Measurements from ENCODE around the gene GRIN3B. TPM values are rescaled to one million over a fixed set of nuclear protein-coding genes. Genes with fewer than 3 reads are reported as not detected.

Gene GRIN3B
- total and polyA plus RNA-seq, 9 of the 15 experiments (the other 6 are each of a cell fraction or from before 2014, with no cell fraction given): 0.06 to 0.95 (median 0.19) TPM; not detected in 6

DNA sequence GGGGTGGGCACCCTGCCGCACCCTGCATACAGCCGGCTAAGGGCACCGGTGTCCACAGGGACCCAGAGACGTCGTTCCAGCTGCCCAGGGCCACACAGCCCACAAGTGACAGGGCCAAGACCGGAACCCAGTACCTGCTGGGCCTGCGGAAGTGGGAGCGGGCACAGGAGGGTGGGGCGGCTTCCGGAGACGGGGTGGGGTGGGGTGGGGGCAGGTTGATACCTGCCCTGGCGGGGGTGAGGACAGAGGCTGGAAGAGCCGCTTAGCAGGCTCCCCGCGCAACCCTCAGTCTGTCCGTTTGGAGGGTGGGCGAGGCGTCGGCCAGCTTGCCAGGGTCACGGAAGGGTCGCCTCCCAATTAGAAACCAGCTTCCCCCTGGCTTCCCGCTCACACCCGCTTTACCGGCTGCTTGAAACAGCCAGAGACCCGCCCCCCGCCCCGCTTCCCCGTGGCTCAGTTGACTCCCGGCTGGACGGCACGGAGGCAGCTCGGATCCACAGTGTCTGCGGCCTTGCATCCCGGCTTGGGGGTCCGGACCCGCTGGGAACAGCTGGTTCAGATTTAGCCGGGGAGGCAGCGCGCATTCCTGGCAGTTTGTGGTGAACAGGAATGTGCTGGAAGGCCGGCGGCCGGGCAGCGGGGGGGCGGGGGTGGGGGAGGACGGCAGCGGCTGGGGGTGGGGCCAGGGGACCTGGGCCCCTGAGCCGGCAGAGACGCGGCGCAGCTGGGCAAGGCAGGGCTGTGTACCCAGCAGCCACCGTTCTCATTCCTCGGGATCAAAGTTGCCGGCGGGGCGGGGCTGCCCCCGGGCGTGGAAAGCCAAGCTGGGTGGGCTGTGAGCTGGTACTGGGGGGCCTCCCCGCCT is 28.1 kb downstream of the GRIN3B start (continued):
- TF ChIP-seq PATZ1 (CRISPR knock-in tag; IDR thresholded peaks at IDR 0.05; ENCODE audit: borderline replicate concordance): no peak
- TF ChIP-seq ETV1 (tag; conservative IDR thresholded peaks at IDR 0.05; ENCODE audit: low read depth): peak; percentile 50; the same call in 1 of the 2 replicates
- TF ChIP-seq CXXC5 (CRISPR knock-in tag; IDR thresholded peaks at IDR 0.05): 0 out of 2 replicates have a peak, but pooled peaks have one; percentile 34
- TF ChIP-seq SPI1 (IDR thresholded peaks at IDR 0.05; ENCODE audit: borderline replicate concordance, low read depth, low read length): peak; percentile 49; the same call in 1 of the 2 replicates
- no peak for TF ChIP-seq MTA1 (IDR thresholded peaks at IDR 0.05; ENCODE audit: borderline replicate concordance)
- TF ChIP-seq MTA3 (IDR thresholded peaks at IDR 0.05; ENCODE audit: borderline replicate concordance): 0 out of 2 replicates have a peak, but pooled peaks have one; percentile 46
- TF ChIP-seq KDM4B (IDR thresholded peaks at IDR 0.05; ENCODE audit: borderline replicate concordance in 2 of 2, low read depth in 1 of 2): peak in 1 of 2 experiments; percentile 91; a peak in 2 of 4 replicates
- TF ChIP-seq WHSC1 (IDR thresholded peaks at IDR 0.05; ENCODE audit: low read length): no peak
- peak; percentile 46; the same call in 1 of the 2 replicates for TF ChIP-seq POLR2AphosphoS5 (IDR thresholded peaks at IDR 0.05; ENCODE audit: control insufficient read depth, insufficient read depth, low read depth, low read length)
- TF ChIP-seq SMARCB1 (IDR thresholded peaks at IDR 0.05; ENCODE audit: insufficient read length, low read depth): no peak
- TF ChIP-seq POU5F1 (IDR thresholded peaks at IDR 0.05; ENCODE audit: borderline replicate concordance, low read depth, low read length, partially characterized antibody): no peak
- no peak for TF ChIP-seq MCM2 (IDR thresholded peaks at IDR 0.05; ENCODE audit: low read depth)
- no peak for TF ChIP-seq IFI16 (CRISPR knock-in tag; IDR thresholded peaks at IDR 0.05)
- no peak for TF ChIP-seq ZNF512 (tag; IDR thresholded peaks at IDR 0.05)
- no peak for TF ChIP-seq BRF2 (IDR thresholded peaks at IDR 0.05; ENCODE audit: borderline replicate concordance, insufficient read depth, insufficient read length)
- no peak for TF ChIP-seq ZNF197 (CRISPR knock-in tag; IDR thresholded peaks at IDR 0.05; ENCODE audit: low read depth)
- TF ChIP-seq ZNF253 (CRISPR knock-in tag; conservative IDR thresholded peaks at IDR 0.05): no peak
- no peak for TF ChIP-seq E2F8 (IDR thresholded peaks at IDR 0.05; ENCODE audit: low read depth, partially characterized antibody)
- no peak for TF ChIP-seq ZSCAN29 (IDR thresholded peaks at IDR 0.05)

All from K562 (cell line).